SK-MEL-5 (cell line): ENCODE measurements around the gene YIF1A. TPM values are rescaled to one million over a fixed set of nuclear protein-coding genes. Genes with fewer than 3 reads are reported as not detected.
"Not testable (repeated sequence)": the region's sequence is repeated elsewhere in the genome, so short reads cannot be mapped to it uniquely, and the experiment has no call there.

ENCODE experiments used
- DNase-seq: peaks from one replicate; pipeline ENCODE4 v3.0.0-alpha.2; 2016; ENCODE audit warnings: low read depth, low spot score
- in situ Hi-C: cut with HindIII; loops from 2 replicates; pipeline ENCODE4 v1.10.0; 2016; ENCODE audit warnings: low sequenced_read_pairs, high pct_unique_total_duplicates, low pct_unique_long_range_greater_than_20kb
- total RNA-seq: library from RNA; depleted of rRNA; stranded (reverse); fragments of >200 nt; shearing (Covaris generic); gene quantifications from 2 replicates; pipeline ENCODE4 v1.2.3, GENCODE V29; 2014

Gene YIF1A
- total RNA-seq, 1 experiment from 2014 or later, result 183 TPM

DNA sequence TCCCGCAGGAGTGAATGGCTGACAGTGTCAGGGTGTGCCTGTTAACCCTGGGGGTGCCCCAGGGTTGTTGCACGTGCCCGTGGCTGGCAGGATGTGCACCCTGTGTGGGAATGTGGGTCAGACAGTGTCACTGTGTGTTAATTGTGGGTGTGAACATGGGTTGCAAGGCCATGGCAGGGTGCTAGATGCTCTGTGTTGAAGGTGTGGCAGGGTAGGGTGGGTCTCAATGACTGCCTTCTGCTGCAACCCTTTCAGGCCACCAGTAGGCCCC is 39.0 kb upstream of the YIF1A start:
- no peak for DNase-seq

DNA sequence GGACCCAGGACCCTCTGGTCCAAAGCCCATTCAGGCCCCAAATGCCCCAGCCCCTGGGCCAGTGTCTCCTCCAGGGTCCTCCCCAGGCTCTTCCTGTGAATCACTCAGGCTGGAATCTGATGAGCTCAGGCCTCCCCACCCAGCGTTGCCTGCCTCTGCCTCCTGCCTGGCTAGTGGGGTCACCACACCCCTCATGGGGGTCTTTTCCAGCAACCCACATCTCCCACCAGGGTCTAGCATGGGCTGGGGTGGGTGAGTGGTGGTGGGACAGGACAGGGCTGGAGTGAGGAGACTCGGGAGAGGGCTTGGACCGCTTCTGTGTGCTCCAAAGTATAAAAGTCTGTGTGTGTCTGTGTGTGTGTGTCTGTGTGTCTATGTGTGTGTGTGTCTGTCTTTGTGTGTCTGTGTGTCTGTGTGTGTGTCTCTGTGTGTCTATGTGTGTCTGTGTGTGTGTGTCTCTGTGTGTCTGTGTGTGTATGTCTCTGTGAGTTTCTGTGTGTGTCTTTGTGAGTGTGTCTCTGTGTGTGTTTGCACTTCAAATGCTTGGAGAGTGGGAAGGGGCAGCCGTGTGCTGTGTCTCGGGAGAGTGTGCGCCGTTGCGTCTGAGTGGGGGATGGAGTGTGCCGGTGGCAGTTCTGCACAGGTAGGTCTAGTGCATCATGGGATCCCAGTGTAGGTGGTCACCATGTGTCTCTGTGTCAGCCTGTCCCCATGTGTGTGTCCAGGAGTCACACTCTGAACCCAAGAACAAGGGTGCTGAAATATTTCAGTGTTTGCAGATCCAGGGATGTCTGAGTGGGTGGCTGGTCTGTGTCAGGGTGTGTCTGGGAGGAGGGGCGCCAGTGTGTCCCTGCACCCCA is 38.5 kb upstream of the YIF1A start:
- no peak for DNase-seq
- in situ Hi-C loops, result no loop called here

More for the DNA sequence above, 39.0 kb upstream of the YIF1A start:
- in situ Hi-C loops, result no loop called here

GRCh38 chr11:66326261-66327111 is 37.5 kb upstream of the YIF1A start:
- in situ Hi-C loops, result no loop called here
- DNase-seq, result no peak

DNA sequence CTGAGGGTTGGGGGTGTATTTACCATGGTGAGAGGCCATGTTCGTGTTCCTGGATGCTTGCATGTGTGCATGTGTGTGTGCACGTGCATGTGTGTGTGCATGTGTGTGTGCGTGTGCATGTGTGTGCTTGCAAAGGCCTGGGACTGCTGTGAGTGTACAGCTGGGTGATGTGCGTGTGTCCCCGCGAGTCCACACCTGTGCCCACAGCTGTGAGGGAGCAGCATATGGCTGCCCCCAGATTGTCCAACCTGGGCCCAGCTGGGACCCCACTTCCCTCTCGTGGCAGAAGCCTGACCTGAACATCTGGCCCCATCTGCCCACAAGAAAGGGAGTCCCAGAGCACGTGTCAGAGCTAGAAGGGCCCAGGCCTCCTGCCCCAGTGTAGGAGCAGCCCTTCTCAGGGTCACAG is 36.3 kb upstream of the YIF1A start:
- no peak for DNase-seq
- in situ Hi-C loops, result no loop called here

DNA sequence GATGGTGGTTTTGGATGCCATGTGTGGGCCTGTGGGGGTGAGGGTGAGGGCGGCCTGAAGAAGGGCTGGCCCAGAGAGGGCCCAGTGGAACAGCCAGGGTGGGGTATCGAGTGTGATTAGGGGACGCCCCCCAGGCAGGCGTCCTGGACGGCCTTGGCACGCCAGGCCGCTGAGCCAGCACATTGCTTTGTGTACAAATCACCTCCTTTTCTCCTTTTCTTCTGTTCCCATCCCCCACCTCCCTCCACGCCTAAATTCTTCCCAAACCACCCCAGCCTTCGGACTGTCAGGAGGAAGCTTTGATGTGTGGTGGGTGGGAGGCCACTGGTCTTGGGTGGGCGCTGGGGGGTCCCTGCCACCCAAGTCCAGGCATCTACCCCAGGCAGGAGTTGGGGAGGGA is 35.7 kb upstream of the YIF1A start:
- in situ Hi-C loops, result no loop called here

DNA sequence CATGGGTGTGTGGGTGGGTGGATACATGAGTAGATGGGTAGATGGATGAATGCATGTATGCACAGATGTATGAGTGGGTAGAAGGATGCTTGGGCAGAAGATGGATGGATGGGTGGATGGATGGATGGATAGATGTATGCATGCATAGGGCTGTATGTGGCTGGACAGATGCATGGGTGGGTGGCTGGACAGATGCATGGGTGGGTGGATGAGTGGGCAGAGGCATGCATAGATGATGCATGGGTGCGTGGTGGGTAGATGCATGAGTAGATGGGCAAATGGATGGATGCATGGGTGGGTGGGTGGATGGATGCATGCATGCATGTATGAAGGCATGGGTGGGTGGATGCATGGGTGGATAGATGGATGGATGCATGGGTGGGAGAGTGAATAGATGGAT is 34.7 kb upstream of the YIF1A start:
- in situ Hi-C loops, result no loop called here
- DNase-seq, result no peak

More for the DNA sequence above, 35.7 kb upstream of the YIF1A start:
- no peak for DNase-seq

GRCh38 chr11:66322732-66323427 is 33.9 kb upstream of the YIF1A start:
- DNase-seq, result no peak
- in situ Hi-C loops, result no loop called here

- DNase-seq, result no peak
- in situ Hi-C loops, result no loop called here
Observed at GRCh38 chr11:66321606-66322005, 32.7 kb upstream of the YIF1A start.

GRCh38 chr11:66320748-66321147 is 31.8 kb upstream of the YIF1A start:
- in situ Hi-C loops, DNase-seq: not testable (repeated sequence)

GRCh38 chr11:66320289-66320688 is 31.3 kb upstream of the YIF1A start:
- in situ Hi-C loops, DNase-seq: not testable (repeated sequence)

DNA sequence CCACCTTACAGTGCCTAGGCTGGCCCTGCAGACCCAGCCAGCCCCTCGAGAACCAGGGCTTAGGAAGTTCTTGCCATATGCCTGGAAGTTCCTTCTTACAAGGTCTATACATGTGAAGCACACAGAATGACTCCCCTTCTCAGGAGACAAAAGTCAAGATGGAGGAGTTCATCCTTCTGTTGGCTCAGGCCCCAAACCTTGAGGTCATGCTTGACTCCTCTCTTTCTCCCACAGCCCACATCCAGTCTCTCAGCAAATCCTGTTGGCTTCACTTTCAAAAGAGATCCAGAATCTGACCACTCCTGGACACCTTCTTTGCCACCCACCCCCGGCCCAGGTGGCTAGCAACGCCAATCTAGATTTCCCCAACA is 29.6 kb upstream of the YIF1A start:
- in situ Hi-C loops, result no loop called here
- DNase-seq, result no peak

DNA sequence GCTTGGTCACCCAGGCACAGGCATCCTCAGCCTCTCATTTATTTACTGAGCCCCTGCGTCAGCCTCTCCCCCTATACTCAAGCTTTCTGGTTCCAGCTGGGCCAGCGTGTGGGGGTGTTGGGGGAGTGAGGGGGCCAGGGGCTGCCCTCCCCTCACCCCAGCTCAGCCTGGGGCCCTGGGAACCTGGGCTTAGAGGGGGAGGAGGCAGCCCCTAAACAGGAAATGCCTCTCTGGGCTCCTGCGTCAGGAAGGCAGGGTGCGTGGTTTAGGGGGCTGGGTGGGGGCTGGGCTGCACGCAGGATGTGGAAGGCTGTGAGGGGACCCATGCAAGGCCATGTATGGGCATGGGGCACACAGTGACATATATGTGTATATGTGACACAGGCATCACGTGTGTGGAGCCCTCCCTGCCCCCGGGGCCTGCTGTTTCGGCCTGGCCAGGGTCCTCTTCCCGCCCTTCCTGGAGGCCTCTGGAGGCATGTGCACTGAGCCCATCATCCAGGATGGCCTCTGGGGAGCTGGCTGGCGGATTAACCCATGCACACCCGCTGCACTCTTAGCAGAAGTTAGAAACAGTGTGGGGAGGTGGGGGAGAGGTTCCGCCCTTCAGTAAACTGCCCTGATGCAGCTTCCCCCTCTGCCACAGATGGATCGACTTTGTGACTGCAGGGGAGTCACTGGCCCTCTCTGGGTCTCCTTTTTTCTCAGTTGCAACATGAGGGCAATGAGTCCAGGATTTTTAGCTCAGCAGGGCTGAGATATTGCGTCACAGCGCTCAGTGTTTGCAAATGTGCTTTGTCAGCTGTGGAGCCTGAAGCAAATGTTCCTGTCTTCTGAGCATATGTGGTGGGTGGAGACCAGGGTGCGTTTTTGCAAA is 29.0 kb upstream of the YIF1A start:
- no peak for DNase-seq
- in situ Hi-C loops, result no loop called here

DNA sequence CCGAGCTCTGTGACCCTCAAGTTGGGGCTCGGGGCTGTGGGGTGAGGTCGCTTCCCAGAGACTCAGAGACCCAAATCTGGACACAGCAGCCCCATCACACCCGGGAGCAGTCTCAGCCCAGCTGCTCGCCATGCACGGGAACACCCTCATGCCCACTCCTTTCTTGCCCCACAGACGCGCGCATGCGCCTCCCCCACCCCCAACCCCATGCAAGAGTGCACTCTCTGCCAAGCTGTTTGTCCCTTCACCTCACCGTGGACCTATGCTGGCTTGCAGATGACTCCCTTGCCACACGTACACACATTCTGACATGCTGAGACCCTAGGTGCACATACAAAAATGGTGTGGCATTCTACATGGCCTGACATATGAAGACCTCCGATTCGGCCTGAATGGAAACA is 28.4 kb upstream of the YIF1A start:
- in situ Hi-C loops, result no loop called here
- no peak for DNase-seq

- in situ Hi-C loops, result no loop called here
- DNase-seq, result no peak
Observed at GRCh38 chr11:66316849-66317251, 27.9 kb upstream of the YIF1A start, which contains the start of gene CD248. Gene CD248, minus strand, starts transcription at chr11:66317044. Its CDS starts 17 bp downstream, at chr11:66317027.

DNA sequence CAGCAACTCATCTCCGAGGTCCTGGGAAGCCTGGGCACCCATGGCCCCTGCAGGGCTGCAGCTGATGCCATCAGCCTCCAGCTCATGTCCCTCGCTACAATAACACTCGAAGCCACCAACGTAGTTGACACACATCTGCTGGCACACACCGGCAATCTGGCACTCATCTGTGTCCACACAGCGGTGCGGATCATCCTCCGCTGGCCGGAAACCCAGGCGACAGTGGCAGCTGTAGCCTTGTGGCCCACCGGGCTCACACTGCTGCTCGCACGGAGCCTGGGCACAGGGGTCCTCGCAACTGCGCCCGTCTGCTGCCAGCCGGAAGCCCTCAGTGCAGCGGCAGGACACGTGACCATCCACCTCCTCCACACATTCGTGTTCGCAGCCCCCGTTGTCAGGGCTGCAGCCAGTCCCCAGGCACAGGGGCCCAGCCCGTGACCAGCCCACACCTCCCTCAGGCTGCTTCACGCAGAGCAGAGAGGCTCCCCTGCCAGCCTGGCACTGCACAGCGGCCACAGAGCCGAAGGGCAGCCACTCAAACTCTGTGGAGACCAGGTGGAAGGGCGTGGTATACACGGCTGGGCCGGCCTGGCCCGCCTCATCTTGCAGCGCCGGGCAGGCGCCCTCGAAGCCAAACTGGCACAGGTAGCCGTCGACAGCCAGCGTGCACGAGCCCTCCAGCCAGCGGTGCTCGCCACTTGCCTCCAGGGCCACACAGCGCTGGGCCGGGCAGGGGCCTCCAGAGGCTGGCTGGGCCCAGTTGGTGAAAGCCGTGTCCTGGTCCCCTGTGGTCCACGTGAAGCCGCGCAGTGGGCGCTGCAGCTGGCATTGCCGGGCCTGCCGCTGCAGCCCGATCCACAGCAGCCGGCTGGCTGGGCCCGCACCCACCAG is 27.2 kb upstream of the YIF1A start:
- in situ Hi-C loops, result no loop called here

GRCh38 chr11:66315498-66315885 is 26.5 kb upstream of the YIF1A start:
- in situ Hi-C loops, result no loop called here

More for the DNA sequence above, 27.2 kb upstream of the YIF1A start:
- DNase-seq, result no peak

More at GRCh38 chr11:66315498-66315885, 26.5 kb upstream of the YIF1A start:
- no peak for DNase-seq
